Left renal cortex interstitium (tissue), 4 donors: ENCODE results near the gene INO80. TPM values are rescaled to one million over a fixed set of nuclear protein-coding genes. Genes with fewer than 3 reads are reported as not detected.

Source experiments
- DNase-seq, 4 donors: peaks; one replicate each; pipeline ENCODE4 v3.0.0-alpha.2; 2013; ENCODE audit warnings: low read depth in 4 of 4, low spot score in 2 of 4, missing footprints in 1 of 4
- polyA plus RNA-seq, 4 donors: library from polyadenylated mRNA; unstranded; fragments of 120-200 nt; gene quantifications; one replicate each; pipeline ENCODE4 v1.2.1, GENCODE V29; 2013; ENCODE audit not compliant: insufficient read length in 4 of 4

INO80 gene
- polyA plus RNA-seq, 4 donors = 19.8 to 26.1 (median 22.7) TPM

- DNase-seq = no peak
Measured at GRCh38 chr15:40936709-40937666, 179.1 kb downstream of the INO80 start.

DNA sequence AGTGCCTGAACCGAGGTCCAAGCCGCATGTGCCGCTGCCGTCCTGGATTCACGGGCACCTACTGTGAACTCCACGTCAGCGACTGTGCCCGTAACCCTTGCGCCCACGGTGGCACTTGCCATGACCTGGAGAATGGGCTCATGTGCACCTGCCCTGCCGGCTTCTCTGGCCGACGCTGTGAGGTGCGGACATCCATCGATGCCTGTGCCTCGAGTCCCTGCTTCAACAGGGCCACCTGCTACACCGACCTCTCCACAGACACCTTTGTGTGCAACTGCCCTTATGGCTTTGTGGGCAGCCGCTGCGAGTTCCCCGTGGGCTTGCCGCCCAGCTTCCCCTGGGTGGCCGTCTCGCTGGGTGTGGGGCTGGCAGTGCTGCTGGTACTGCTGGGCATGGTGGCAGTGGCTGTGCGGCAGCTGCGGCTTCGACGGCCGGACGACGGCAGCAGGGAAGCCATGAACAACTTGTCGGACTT lies 179.8 kb downstream of the INO80 start:
- no peak for DNase-seq

- DNase-seq = no peak
Measured at GRCh38 chr15:40934457-40934856, 181.6 kb downstream of the INO80 start.

GRCh38 chr15:40933517-40933902 lies 182.6 kb downstream of the INO80 start:
- no peak for DNase-seq

GRCh38 chr15:40932649-40933516 lies 183.2 kb downstream of the INO80 start:
- no peak for DNase-seq

DNA sequence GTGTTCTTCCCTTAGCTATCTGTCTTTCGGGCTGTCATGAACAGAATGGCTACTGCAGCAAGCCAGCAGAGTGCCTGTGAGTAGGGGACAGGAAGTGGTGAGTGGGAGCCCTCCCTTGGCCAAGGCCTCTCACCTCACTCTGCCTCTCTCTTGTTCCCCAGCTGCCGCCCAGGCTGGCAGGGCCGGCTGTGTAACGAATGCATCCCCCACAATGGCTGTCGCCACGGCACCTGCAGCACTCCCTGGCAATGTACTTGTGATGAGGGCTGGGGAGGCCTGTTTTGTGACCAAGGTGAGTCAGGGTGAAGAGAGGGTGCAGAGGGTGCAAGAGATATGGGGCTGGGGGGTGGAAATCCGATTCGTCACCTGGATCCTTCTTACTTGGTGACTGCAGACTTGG lies 183.9 kb downstream of the INO80 start:
- DNase-seq = no peak

DNA sequence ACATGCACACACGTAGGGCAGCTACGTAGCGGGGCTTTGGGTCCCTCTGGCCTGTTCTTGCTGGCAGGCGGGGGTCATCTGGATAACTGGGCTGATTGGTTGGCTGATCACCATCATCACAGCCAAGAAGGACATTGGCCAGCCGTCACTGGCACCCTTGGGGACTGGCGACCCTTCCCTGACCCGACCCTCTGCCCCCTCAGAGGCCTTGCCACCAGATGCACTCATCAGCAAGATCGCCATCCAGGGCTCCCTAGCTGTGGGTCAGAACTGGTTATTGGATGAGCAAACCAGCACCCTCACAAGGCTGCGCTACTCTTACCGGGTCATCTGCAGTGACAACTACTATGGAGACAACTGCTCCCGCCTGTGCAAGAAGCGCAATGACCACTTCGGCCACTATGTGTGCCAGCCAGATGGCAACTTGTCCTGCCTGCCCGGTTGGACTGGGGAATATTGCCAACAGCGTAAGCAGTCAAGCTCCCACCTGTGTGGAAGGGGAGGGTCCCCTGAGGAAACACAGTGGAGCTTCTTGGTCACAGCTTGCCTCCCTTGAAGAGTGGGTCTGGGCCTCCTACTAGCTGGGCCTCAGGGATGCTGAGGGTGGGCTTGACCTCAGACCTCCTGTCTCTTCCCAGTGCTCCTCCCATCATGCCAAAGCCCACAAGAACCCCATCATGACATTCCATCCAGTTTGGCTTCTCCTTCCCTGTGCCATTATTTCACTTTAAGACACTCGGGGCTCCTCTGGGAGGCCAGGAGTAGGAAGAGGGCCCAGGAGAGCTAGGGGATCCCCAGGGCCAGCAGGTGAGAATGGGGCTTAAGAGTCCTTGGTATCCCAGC lies 184.6 kb downstream of the INO80 start:
- no peak for DNase-seq

GRCh38 chr15:40930430-40931299 lies 185.4 kb downstream of the INO80 start:
- DNase-seq = no peak

DNA sequence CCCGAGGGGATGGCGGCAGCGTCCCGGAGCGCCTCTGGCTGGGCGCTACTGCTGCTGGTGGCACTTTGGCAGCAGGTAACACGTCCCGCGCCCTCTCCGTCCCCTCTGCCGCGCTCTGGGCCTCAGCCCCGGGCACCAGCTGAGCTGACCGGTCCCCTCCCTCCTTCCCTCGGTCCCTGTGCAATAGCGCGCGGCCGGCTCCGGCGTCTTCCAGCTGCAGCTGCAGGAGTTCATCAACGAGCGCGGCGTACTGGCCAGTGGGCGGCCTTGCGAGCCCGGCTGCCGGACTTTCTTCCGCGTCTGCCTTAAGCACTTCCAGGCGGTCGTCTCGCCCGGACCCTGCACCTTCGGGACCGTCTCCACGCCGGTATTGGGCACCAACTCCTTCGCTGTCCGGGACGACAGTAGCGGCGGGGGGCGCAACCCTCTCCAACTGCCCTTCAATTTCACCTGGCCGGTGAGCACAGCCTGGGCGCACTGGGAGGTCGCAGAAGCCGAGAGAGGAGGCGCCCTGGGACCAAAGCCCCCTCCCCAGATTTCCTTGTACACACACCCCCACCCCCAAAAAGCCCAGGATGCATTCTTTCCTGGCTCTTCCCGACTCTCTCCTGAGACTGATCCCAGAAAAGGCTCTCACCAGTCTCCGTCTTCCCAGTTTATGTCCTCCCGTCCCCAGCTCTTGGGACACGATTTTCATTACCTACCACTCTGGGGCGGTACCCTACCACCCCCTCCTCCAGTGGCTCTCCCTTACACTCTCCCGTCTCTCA lies 186.2 kb downstream of the INO80 start:
- no peak for DNase-seq

Other genes with a start within 250 kb of the INO80 start
- 1 to 10 TPM; 1.6 to 2.3 (median 1.8) TPM for gene RHOV, start 242.0 kb downstream of the INO80 start, polyA plus RNA-seq
- 10 to 100 TPM; 16.8 to 19.9 (median 18.7) TPM for gene VPS18, start 221.8 kb downstream of the INO80 start, polyA plus RNA-seq
- 1 to 10 TPM; 6.9 to 8.4 (median 8.0) TPM for gene DLL4, start 186.9 kb downstream of the INO80 start, polyA plus RNA-seq
- gene CHAC1, start 162.8 kb downstream of the INO80 start, polyA plus RNA-seq = 1 to 10 TPM; 3.1 to 4.9 (median 3.8) TPM
- under 1 TPM in 2 of 4 donors, not detected in 2; 0.07 to 0.16 TPM for gene EXD1, start 114.5 kb upstream of the INO80 start, polyA plus RNA-seq
- 10 to 100 TPM; 59.0 to 69.0 (median 66.0) TPM for gene CHP1, start 115.0 kb upstream of the INO80 start, polyA plus RNA-seq
- gene OIP5, start 216.3 kb upstream of the INO80 start, polyA plus RNA-seq = 1 to 10 TPM; 7.4 to 9.5 (median 8.8) TPM
- gene NUSAP1, start 216.6 kb upstream of the INO80 start, polyA plus RNA-seq = 10 to 100 TPM; 91.6 to 95.3 (median 94.5) TPM